Measurements from ENCODE around the gene ALDH4A1. TPM values are rescaled to one million over a fixed set of nuclear protein-coding genes. Genes with fewer than 3 reads are reported as not detected.

Gene ALDH4A1
- total and polyA plus RNA-seq, 8 donors: 3.5 to 16.0 (median 8.6) TPM

DNA sequence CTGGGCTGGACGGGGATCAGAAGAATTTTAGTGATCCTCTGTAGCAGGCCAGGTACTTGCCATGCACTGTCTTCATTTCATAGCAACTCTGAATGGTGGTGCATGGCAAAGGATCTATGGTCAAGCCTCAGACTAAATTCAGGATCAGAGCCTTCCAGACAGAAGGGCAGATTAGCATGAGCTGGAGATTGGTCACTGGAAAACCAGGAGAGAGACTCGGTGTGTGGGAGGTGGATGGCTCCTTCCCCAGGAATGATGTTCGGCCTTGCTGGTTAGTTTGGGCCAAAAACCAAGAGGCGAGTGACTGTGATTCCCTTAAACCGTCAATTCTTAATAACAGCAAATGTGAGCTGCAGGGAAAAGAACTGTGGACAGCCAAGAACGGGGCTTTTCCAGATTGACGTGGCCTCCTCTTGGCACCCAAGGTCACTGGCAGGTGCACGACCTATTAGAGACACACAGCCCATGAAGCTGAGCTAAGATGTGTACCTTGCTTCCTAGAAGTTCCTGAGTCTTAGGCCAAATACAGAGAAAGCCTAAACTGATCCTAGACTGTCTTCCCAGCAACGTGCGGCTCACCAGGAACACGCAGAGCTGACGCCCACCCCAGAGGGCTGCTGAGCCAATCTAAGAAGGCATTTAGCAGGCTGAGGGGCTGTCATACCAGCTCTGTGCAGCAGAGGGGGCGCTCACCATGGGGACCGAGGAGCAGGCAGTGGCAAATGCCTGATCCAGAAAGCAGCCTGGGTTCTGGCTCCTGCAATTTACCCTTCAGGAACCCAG, 18.5 kb downstream of the ALDH4A1 start:
- intact Hi-C loops (cut with DNase I; ENCODE audit: low total_unique reads): no loop called here

DNA sequence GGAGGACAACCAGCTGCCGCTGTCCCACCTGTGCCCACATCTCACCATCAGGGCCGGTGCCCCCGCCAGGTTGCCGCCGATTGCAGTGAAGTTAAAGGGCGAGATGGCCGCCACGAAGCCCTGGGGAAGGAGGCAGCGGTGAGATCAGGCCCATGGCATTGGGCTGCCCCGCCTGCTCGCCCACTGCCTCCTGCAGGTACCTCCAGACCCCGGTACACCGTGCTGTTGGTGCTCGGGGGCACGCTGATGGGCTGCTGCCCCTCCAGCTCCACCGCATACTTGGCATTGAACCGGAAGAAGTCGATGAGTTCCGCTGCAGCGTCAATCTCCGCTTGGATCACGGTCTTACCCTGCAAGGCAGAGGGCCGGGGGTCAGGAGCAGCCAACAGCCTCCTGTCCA, 19.3 kb downstream of the ALDH4A1 start:
- WGBS, 5 donors: 91 to 96% (median 94%) methylated on average over 18 to 23 of the region's 23 CpGs
- no peak for DNase-seq
- Histone ChIP-seq H3K4me1 (no peaks in the 10 kb centered on the region), H3K27me3 (no peaks in the 10 kb centered on the region), H3K9me3 (no peaks in the 10 kb centered on the region), H3K27ac (no peak overlapping the region), H3K4me3 (no peak overlapping the region), H3K36me3 (peaks cover 0 to 51% (median 28%) of the 10 kb centered on the region in 4 donors)
- TF ChIP-seq POLR2A (IDR thresholded peaks at IDR 0.05) (no peak), POLR2AphosphoS5 (IDR thresholded peaks at IDR 0.05) (no peak), EP300 (IDR thresholded peaks at IDR 0.05) (no peak)
- TF ChIP-seq, protein P1, sequence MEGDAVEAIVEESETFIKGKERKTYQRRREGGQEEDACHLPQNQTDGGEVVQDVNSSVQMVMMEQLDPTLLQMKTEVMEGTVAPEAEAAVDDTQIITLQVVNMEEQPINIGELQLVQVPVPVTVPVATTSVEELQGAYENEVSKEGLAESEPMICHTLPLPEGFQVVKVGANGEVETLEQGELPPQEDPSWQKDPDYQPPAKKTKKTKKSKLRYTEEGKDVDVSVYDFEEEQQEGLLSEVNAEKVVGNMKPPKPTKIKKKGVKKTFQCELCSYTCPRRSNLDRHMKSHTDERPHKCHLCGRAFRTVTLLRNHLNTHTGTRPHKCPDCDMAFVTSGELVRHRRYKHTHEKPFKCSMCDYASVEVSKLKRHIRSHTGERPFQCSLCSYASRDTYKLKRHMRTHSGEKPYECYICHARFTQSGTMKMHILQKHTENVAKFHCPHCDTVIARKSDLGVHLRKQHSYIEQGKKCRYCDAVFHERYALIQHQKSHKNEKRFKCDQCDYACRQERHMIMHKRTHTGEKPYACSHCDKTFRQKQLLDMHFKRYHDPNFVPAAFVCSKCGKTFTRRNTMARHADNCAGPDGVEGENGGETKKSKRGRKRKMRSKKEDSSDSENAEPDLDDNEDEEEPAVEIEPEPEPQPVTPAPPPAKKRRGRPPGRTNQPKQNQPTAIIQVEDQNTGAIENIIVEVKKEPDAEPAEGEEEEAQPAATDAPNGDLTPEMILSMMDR (IDR thresholded peaks at IDR 0.05): no peak
- intact Hi-C loops (cut with DNase I; ENCODE audit: low total_unique reads): no loop called here

More for the DNA sequence above, 18.5 kb downstream of the ALDH4A1 start:
- Histone ChIP-seq H3K4me3 (no peak overlapping the region), H3K36me3 (peaks cover 0 to 59% (median 31%) of the 10 kb centered on the region in 4 donors), H3K4me1 (no peaks in the 10 kb centered on the region), H3K27me3 (no peaks in the 10 kb centered on the region), H3K9me3 (no peaks in the 10 kb centered on the region), H3K27ac (no peak overlapping the region)
- 49 to 55% (median 52%) methylated on average over 14 of the region's 14 CpGs for WGBS, 5 donors
- TF ChIP-seq, protein P1 (IDR thresholded peaks at IDR 0.05): peak in 5 of 7 experiments; percentile 83 to 96 (median 86)
- no peak for TF ChIP-seq POLR2A (IDR thresholded peaks at IDR 0.05)
- peak; percentile 78 to 86 for DNase-seq

DNA sequence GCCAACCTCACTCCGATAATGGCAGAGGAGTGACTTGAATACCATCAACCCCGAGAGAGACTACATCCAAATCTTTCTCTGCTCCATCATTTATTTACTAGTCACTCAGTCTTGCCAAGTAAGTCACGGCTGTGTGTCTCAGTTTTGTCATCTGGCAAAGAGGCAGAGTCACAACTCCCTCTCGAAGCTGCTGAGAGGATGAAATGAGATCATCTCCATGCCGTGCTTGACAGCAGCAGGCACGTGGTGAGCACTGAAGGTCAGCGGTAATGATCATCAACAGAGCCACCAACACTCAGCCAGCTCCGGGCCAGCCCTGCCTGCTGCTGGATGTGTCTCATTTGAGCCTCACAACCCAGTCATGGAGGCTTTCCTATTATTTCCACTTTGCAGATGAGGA, 19.9 kb downstream of the ALDH4A1 start:
- H3K36me3 ChIP-seq: peaks cover 0 to 47% (median 28%) of the 10 kb centered on the region in 4 donors
- TF ChIP-seq POLR2AphosphoS5 (IDR thresholded peaks at IDR 0.05): no peak
- TF ChIP-seq EP300 (IDR thresholded peaks at IDR 0.05): no peak
- TF ChIP-seq POLR2A (IDR thresholded peaks at IDR 0.05): no peak
- TF ChIP-seq, protein P1 (IDR thresholded peaks at IDR 0.05): no peak
- H3K9me3 ChIP-seq: no peaks in the 10 kb centered on the region
- no peak overlapping the region for H3K27ac ChIP-seq
- H3K4me1 ChIP-seq: no peaks in the 10 kb centered on the region
- H3K27me3 ChIP-seq: no peaks in the 10 kb centered on the region
- WGBS, 5 donors: 79 to 96% (median 88%) methylated on average over 7 to 8 of the region's 8 CpGs
- no peak overlapping the region for H3K4me3 ChIP-seq
- intact Hi-C loops (cut with DNase I; ENCODE audit: low total_unique reads): no loop called here
- no peak for DNase-seq

DNA sequence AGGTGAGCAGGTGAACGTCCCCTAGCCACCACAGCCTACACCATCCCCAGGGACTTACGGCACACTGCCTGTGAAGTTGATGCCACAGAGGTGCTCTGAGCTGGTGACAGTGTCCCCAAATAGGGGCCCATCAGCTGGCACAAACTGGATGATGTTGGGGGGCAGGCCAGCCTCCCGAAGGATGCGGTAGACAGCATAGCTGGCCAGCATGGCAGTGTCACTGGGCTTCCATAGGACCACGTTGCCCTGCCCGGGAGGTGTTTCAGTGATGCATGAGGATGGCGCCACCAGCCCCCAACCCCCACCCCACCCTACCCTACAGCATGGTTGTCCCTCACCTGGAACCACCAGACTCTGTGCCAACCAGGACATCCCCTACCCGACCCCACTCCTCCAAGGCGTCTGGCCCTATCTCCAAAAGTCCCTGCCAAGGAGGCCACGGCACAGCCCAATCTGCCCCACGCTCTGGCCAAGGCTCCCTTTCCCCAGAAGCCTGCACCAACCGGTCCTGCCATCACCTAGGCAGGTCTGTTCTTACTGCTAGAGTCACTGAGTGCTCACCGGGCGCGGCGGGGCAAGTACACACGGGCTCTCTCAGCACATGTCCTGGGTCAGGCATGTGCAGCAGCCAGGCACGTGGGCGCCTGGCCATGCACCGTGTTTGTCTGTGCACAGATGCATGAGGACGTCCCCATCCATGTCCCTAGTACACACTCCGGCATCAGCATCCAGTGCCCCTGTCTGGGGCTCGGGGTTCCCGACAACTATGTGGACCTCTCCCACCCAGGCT, 20.5 kb downstream of the ALDH4A1 start:
- Histone ChIP-seq H3K27me3 (no peaks in the 10 kb centered on the region), H3K36me3 (peaks cover 0 to 50% (median 28%) of the 10 kb centered on the region in 4 donors), H3K9me3 (no peaks in the 10 kb centered on the region), H3K4me1 (no peaks in the 10 kb centered on the region), H3K27ac (no peak overlapping the region), H3K4me3 (no peak overlapping the region)
- TF ChIP-seq EP300 (IDR thresholded peaks at IDR 0.05): no peak
- no peak for TF ChIP-seq POLR2AphosphoS5 (IDR thresholded peaks at IDR 0.05)
- TF ChIP-seq POLR2A (IDR thresholded peaks at IDR 0.05): no peak
- intact Hi-C loops (cut with DNase I; ENCODE audit: low total_unique reads): no loop called here
- WGBS, 5 donors: 83 to 94% (median 92%) methylated on average over 23 to 24 of the region's 24 CpGs
- DNase-seq: no peak

Data from stomach (tissue), 9 donors.